ENCODE measurements around the gene PIGU.

Gene PIGU

GRCh38 chr20:34543463-34544056, 133.3 kb downstream of the PIGU start:
- TF ChIP-seq MYC (IDR thresholded peaks at IDR 0.05; ENCODE audit: low read depth, low read length) (no peak), MAX (IDR thresholded peaks at IDR 0.05; ENCODE audit: low read depth, low read length) (no peak), CTCF (IDR thresholded peaks at IDR 0.05; ENCODE audit: low read depth, low read length) (no peak), POLR2A (IDR thresholded peaks at IDR 0.05; ENCODE audit: extremely low read depth, insufficient read length) (no peak)
- H3K4me3 ChIP-seq (ENCODE audit: low read depth, low read length): no peak overlapping the region
- DNase-seq (ENCODE audit: low read depth): no peak

- no peak for DNase-seq (ENCODE audit: low read depth)
- no peak overlapping the region for H3K4me3 ChIP-seq (ENCODE audit: low read depth, low read length)
- no peak for TF ChIP-seq POLR2A (IDR thresholded peaks at IDR 0.05; ENCODE audit: extremely low read depth, insufficient read length)
- no peak for TF ChIP-seq MAX (IDR thresholded peaks at IDR 0.05; ENCODE audit: low read depth, low read length)
- TF ChIP-seq CTCF (IDR thresholded peaks at IDR 0.05; ENCODE audit: low read depth, low read length): no peak
- no peak for TF ChIP-seq MYC (IDR thresholded peaks at IDR 0.05; ENCODE audit: low read depth, low read length)
Measured at GRCh38 chr20:34542439-34542838, 134.5 kb downstream of the PIGU start.

- no peak for DNase-seq (ENCODE audit: low read depth)
- no peak for TF ChIP-seq POLR2A (IDR thresholded peaks at IDR 0.05; ENCODE audit: extremely low read depth, insufficient read length)
- TF ChIP-seq MAX (IDR thresholded peaks at IDR 0.05; ENCODE audit: low read depth, low read length): no peak
- no peak for TF ChIP-seq CTCF (IDR thresholded peaks at IDR 0.05; ENCODE audit: low read depth, low read length)
- no peak for TF ChIP-seq MYC (IDR thresholded peaks at IDR 0.05; ENCODE audit: low read depth, low read length)
- no peak overlapping the region for H3K4me3 ChIP-seq (ENCODE audit: low read depth, low read length)
Measured at GRCh38 chr20:34541917-34542316, 135.0 kb downstream of the PIGU start.

GRCh38 chr20:34541264-34541901, 135.5 kb downstream of the PIGU start:
- no peak for DNase-seq (ENCODE audit: low read depth)
- H3K4me3 ChIP-seq (ENCODE audit: low read depth, low read length): no peak overlapping the region
- no peak for TF ChIP-seq MYC (IDR thresholded peaks at IDR 0.05; ENCODE audit: low read depth, low read length)

- no peak for DNase-seq (ENCODE audit: low read depth)
- no peak overlapping the region for H3K4me3 ChIP-seq (ENCODE audit: low read depth, low read length)
- TF ChIP-seq POLR2A (IDR thresholded peaks at IDR 0.05; ENCODE audit: extremely low read depth, insufficient read length) (no peak), MYC (IDR thresholded peaks at IDR 0.05; ENCODE audit: low read depth, low read length) (no peak)
Measured at GRCh38 chr20:34540596-34541263, 136.2 kb downstream of the PIGU start.

GRCh38 chr20:34539756-34540155, 137.1 kb downstream of the PIGU start:
- H3K4me3 ChIP-seq (ENCODE audit: low read depth, low read length): no peak overlapping the region
- DNase-seq (ENCODE audit: low read depth): no peak
- no peak for TF ChIP-seq MYC (IDR thresholded peaks at IDR 0.05; ENCODE audit: low read depth, low read length)
- no peak for TF ChIP-seq MAX (IDR thresholded peaks at IDR 0.05; ENCODE audit: low read depth, low read length)
- TF ChIP-seq POLR2A (IDR thresholded peaks at IDR 0.05; ENCODE audit: extremely low read depth, insufficient read length): no peak
- TF ChIP-seq CTCF (IDR thresholded peaks at IDR 0.05; ENCODE audit: low read depth, low read length): no peak
